NOMO-1 treated with dmso at 0.1 percent for 144 hours (cell line): ENCODE measurements around the gene FMO3.

Experiments used
- DNase-seq: peaks from one replicate; lab custom pipeline; 2025; ENCODE audit not compliant: unreplicated experiment; lab: John Stamatoyannopoulos, UW

Gene FMO3

GRCh38 chr1:171090604-171091003, at the start of gene FMO3:
FMO3 (plus strand) TSS chr1:171090905; CDS start chr1:171092659, 1,754 bp downstream.
- no peak for DNase-seq

DNA sequence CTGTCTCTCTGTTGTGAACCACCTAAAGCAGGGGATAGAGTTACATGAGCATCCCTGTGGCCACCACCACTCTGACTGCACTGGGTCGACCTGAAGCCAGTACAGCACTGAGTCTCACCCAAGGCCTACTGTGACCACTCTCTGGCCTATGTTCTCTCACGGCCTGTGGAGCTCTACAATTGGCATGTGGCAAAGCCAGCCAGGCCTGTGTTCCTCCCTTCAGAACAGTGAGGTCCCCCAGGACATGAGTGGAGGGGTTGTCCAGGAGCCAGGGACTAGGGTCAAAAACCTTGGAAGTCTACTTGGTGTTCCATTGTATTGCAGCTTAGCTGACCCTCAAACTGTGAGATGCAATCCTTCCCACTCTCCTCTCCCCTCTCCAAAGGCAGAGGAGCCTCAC, 42.7 kb upstream of the FMO3 start:
- no peak for DNase-seq

- DNase-seq, result no peak
Observed at GRCh38 chr1:171052977-171053376, 37.7 kb upstream of the FMO3 start.

GRCh38 chr1:171055966-171056643, 34.6 kb upstream of the FMO3 start:
- no peak for DNase-seq

- DNase-seq, result no peak
Observed at GRCh38 chr1:171061425-171062143, 29.1 kb upstream of the FMO3 start.

GRCh38 chr1:171062902-171063301, 27.8 kb upstream of the FMO3 start:
- DNase-seq, result no peak

DNA sequence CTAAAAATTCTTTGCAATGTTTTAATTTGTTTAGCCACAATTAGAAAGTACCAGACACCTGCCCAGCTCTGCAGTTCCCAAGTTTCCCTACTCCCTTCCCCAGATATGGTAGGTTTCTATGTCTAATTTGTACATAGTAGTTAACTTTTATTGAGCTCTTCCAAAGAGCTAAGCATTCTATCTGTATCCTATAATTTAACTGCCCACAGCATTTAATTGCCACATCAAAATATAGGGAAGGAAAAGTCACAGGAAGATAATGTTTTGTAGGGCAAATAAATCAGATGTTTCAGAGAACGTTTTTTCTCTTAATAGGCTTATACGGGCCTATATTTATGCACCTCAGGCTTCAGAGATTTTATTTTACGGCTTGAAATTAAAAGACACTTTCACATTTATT, 15.7 kb upstream of the FMO3 start:
- DNase-seq, result no peak

GRCh38 chr1:171081314-171081753, 9.4 kb upstream of the FMO3 start:
- DNase-seq, result no peak

GRCh38 chr1:171081763-171082201, 8.9 kb upstream of the FMO3 start:
- no peak for DNase-seq

GRCh38 chr1:171082606-171083005, 8.1 kb upstream of the FMO3 start:
- no peak for DNase-seq

DNA sequence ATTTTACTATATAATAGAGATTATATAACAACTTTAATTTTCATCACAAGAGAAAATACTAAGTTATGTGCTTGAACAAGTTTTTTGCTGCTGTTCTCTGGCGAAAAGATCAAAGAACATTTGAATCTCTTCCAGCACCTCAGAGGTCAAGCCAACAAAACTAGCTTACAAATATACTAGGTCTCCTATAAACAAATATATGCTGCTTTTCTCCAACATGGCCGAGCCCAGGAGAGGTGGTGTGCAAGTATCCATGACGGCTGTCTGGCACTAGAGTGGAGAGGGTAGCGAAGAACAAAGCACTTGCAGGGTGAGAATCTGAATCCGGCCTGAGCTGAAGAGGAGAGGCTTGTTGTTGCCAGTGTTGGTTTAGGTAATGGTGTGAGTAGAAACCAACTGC, 7.5 kb upstream of the FMO3 start:
- DNase-seq, result no peak

GRCh38 chr1:171084091-171084490, 6.6 kb upstream of the FMO3 start:
- no peak for DNase-seq

- no peak for DNase-seq
Observed at GRCh38 chr1:171084870-171085269, 5.8 kb upstream of the FMO3 start.

GRCh38 chr1:171087896-171088295, 2.8 kb upstream of the FMO3 start:
- DNase-seq, result no peak

DNA sequence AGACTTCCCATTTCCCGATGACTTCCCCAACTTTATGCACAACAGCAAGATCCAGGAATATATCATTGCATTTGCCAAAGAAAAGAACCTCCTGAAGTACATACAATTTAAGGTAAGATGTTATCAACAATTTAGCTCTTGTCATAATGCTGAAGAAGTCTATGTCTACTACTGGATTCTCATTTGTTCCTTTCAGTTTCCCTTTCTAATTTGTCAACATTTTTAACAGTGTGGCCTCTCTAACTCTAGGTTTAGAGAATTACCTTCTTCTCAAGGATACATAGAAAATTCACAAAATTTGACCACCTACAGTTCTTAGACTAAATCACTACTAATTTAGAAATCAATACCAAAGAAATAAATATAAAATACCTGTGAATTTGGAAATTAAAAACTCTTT, 13.2 kb downstream of the FMO3 start:
- no peak for DNase-seq

DNA sequence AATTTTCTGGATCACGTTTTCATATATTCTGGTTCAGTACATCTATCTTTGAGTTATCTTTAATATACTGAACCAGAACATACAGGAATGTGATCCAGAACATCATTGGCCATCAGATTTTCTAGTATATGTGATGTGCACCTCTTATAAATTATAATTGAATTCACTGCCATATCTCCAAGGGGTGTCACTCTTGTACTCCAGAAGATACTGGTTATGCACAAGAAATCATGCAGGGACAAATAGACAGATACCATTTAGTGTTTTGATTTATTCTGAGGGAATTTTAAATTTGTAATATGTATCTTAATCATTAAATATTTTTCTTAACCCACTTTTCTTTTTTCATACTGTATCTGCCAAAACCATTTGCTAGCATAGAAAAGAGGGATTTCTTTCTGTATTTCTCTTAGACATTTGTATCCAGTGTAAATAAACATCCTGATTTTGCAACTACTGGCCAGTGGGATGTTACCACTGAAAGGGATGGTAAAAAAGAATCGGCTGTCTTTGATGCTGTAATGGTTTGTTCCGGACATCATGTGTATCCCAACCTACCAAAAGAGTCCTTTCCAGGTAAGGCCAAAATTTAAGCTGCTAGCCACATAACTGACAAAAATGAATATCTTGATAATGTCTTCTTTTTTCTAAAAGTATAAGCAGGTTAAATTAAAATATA, 16.7 kb downstream of the FMO3 start:
- no peak for DNase-seq

DNA sequence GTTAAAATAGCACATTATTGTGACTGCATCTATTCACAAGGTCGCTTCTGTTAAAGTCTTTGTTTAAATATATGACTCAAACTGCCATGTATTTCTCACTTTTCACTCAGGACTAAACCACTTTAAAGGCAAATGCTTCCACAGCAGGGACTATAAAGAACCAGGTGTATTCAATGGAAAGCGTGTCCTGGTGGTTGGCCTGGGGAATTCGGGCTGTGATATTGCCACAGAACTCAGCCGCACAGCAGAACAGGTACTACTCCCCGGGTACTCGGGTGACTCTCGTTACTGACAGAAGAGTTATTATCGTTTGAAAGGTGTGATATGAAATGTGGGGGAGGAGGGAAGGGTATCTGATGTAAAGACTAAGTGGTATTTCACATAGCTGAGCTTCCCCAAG, 17.3 kb downstream of the FMO3 start:
- no peak for DNase-seq

GRCh38 chr1:171109966-171110365, 19.3 kb downstream of the FMO3 start:
- DNase-seq, result no peak

DNA sequence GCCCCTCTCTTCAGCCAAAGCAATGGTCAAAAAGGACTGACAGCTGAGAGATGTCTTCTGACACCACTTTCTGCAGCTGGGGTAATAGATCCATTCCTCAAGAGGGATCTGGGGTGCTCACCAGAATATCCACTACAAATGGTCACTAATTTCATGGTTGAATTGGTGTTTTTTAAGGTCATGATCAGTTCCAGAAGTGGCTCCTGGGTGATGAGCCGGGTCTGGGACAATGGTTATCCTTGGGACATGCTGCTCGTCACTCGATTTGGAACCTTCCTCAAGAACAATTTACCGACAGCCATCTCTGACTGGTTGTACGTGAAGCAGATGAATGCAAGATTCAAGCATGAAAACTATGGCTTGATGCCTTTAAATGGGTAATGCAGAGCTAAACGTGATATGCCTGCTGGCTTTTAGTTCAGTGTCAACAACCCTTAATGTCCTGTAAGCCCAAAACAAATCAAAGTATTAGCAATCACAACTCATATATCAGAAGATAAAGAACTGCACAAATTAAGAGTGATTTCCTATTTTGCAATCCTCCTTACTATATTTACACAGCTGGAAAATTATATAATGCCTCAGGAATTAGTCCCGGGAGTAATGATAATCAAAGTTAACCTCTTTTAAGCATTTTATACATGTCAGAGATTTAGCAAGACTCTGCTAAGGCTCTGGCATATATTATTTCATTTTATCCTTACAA, 20.1 kb downstream of the FMO3 start:
- DNase-seq, result no peak

DNA sequence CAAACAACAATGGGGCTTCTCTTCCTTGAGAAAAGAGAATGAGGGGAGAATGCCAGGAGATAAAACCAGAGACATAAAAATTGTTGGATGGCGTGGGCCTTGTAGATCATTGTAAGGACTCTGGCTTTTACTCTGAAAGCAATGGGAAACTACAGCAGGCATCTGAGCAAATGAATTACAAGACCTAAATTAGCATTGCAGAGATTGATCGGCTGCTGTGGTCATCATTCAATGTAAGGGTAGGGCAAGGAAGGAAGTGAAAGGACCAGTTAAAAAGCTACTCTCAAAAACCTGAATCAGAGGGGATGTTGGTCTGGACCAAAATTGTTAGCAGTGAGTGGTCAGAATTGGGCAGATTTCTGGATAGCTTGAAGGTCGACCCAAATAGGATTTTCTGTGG, 21.4 kb downstream of the FMO3 start:
- DNase-seq, result no peak

DNA sequence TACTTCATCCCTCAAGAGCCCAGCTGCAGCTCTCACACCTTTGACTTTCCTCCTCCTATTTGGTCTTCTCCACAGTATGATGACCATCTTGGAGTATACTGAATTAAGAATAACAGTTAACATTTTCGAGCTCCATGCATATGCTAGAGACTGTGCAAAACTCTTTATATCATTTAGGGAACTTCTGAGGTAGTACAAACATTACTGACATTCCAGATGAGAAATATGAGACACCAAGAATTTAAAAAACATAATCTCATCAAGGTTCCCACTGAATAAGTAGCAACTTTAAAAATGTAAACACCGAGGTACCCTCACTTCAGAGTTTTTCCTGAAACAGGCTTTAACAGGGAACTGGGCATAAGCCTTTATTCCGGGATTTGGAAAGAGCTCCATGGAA, 22.7 kb downstream of the FMO3 start:
- no peak for DNase-seq
